Measurements from ENCODE around the gene ZMYM2.
"Not testable (repeated sequence)": the region's sequence is repeated elsewhere in the genome, so short reads cannot be mapped to it uniquely, and the experiment has no call there.

The ZMYM2 gene

GRCh38 chr13:19961924-19962323 is 3.4 kb downstream of the ZMYM2 start:
- Histone ChIP-seq H3K4me3 (IDR thresholded peaks at IDR 0.05; ENCODE audit: insufficient read depth, low read depth, low read length) (no peak overlapping the region), H3K79me2 (ENCODE audit: insufficient read depth, low read depth) (peaks cover 51% of the 10 kb centered on the region), H2AFZ (ENCODE audit: low read depth) (no peak overlapping the region), H3K36me3 (ENCODE audit: insufficient read depth) (peaks cover 6% of the 10 kb centered on the region; the same call in 1 of the 2 replicates), H3K9ac (no peak overlapping the region), H4K20me1 (ENCODE audit: insufficient read depth) (0 out of 2 replicates have a peak, but pooled peaks cover 5% of the 10 kb centered on the region), H3K4me2 (peak overlapping the region; percentile 85), H3K4me1 (ENCODE audit: low read depth, poor library complexity, severe bottlenecking) (peaks cover 33% of the 10 kb centered on the region), H3K27ac (no peak overlapping the region; the same call in 1 of the 2 replicates), H3K27me3 (ENCODE audit: insufficient read depth, low read depth) (no peaks in the 10 kb centered on the region)
- TF ChIP-seq, protein P1, sequence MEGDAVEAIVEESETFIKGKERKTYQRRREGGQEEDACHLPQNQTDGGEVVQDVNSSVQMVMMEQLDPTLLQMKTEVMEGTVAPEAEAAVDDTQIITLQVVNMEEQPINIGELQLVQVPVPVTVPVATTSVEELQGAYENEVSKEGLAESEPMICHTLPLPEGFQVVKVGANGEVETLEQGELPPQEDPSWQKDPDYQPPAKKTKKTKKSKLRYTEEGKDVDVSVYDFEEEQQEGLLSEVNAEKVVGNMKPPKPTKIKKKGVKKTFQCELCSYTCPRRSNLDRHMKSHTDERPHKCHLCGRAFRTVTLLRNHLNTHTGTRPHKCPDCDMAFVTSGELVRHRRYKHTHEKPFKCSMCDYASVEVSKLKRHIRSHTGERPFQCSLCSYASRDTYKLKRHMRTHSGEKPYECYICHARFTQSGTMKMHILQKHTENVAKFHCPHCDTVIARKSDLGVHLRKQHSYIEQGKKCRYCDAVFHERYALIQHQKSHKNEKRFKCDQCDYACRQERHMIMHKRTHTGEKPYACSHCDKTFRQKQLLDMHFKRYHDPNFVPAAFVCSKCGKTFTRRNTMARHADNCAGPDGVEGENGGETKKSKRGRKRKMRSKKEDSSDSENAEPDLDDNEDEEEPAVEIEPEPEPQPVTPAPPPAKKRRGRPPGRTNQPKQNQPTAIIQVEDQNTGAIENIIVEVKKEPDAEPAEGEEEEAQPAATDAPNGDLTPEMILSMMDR (conservative IDR thresholded peaks at IDR 0.05; ENCODE audit: low read depth, low read length) = no peak

DNA sequence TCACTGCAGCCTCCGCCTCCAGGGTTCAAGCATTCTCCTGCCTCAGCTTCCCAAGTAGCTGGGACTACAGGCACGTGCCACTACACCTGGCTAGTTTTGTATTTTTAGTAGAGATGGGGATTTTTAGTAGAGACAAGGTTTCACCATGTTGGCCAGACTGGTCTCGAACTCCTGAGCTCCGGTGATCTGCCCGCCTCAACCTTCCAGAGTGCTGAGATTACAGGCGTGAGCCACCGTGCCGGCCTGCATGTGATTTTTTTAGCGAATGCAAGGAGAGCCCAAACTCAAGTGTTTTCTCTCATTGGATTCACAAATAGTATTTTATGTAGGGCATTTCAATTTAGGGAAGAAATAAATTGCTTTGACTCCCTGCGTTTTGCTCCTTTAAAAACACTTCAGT is 4.4 kb downstream of the ZMYM2 start:
- Histone ChIP-seq H3K27me3 (ENCODE audit: insufficient read depth, low read depth) (no peaks in the 10 kb centered on the region), H2AFZ (ENCODE audit: low read depth) (no peak overlapping the region), H3K27ac (no peak overlapping the region), H3K36me3 (ENCODE audit: insufficient read depth) (peaks cover 6% of the 10 kb centered on the region; the same call in 1 of the 2 replicates), H3K79me2 (ENCODE audit: insufficient read depth, low read depth) (peaks cover 56% of the 10 kb centered on the region), H3K4me2 (no peak overlapping the region), H4K20me1 (ENCODE audit: insufficient read depth) (0 out of 2 replicates have a peak, but pooled peaks cover 5% of the 10 kb centered on the region), H3K4me3 (IDR thresholded peaks at IDR 0.05; ENCODE audit: insufficient read depth, low read depth, low read length) (no peak overlapping the region), H3K9ac (no peak overlapping the region), H3K4me1 (ENCODE audit: low read depth, poor library complexity, severe bottlenecking) (peaks cover 42% of the 10 kb centered on the region)
- TF ChIP-seq, protein P1 (conservative IDR thresholded peaks at IDR 0.05; ENCODE audit: low read depth, low read length) = no peak

DNA sequence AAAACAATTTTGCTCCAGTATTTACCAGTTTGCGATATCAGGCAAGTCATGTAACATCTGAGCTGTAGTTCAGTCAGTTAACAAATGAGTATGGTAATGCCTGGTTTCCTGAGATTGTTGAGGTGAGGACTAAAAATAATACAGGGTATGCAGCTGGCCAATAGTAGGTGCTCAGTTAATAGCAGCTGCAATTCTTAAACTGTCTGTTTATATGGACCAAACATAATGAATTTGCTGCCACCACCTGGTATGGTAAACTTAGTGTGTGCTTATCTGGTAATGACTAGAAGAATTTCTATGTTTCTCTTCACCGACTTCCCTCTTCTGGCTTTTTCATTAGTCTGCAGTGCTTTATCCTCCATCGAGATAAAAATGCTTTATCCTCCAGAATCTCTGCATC is 9.1 kb downstream of the ZMYM2 start:
- no peak overlapping the region for H2AFZ ChIP-seq (ENCODE audit: low read depth)
- H3K36me3 ChIP-seq (ENCODE audit: insufficient read depth) = no peaks in the 10 kb centered on the region
- H3K9ac ChIP-seq = no peak overlapping the region
- TF ChIP-seq, protein P1 (conservative IDR thresholded peaks at IDR 0.05; ENCODE audit: low read depth, low read length) = no peak
- H4K20me1 ChIP-seq (ENCODE audit: insufficient read depth) = no peaks in the 10 kb centered on the region
- H3K4me2 ChIP-seq = no peak overlapping the region
- H3K27me3 ChIP-seq (ENCODE audit: insufficient read depth, low read depth) = no peaks in the 10 kb centered on the region
- H3K79me2 ChIP-seq (ENCODE audit: insufficient read depth, low read depth) = peaks cover 63% of the 10 kb centered on the region
- no peak overlapping the region for H3K4me3 ChIP-seq (IDR thresholded peaks at IDR 0.05; ENCODE audit: insufficient read depth, low read depth, low read length)
- no peak overlapping the region; the same call in 1 of the 2 replicates for H3K27ac ChIP-seq
- H3K4me1 ChIP-seq (ENCODE audit: low read depth, poor library complexity, severe bottlenecking) = peaks cover 28% of the 10 kb centered on the region

DNA sequence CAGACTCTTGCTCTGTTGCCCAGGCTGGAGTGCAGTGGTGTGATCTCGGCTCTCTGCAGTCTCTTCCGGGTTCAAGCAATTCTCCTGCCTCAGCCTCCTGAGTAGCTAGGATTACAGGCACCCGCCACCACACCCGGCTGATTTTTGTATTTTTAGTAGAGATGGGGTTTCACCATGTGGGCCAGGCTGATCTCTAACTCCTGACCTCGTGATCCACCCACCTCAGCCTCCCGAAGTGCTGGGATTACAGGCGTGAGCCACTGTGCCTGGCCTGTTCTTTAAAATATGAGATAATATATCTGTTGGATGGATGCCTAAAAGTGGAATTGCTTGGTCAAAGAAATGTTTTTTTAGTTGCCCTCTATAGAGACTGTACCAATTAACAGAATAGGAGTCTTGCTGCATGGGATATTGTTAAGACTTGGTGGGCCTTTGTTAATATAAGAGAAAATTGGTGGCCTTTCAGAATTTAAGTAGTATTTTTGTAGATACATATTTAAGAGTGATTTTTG is 16.0 kb downstream of the ZMYM2 start:
- not testable (repeated sequence) for H3K27me3 ChIP-seq (ENCODE audit: insufficient read depth, low read depth); H3K9ac ChIP-seq; H3K4me2 ChIP-seq; H3K4me1 ChIP-seq (ENCODE audit: low read depth, poor library complexity, severe bottlenecking); H4K20me1 ChIP-seq (ENCODE audit: insufficient read depth); H3K36me3 ChIP-seq (ENCODE audit: insufficient read depth); H3K27ac ChIP-seq; H2AFZ ChIP-seq (ENCODE audit: low read depth); H3K4me3 ChIP-seq (IDR thresholded peaks at IDR 0.05; ENCODE audit: insufficient read depth, low read depth, low read length)
- peaks cover 63% of the 10 kb centered on the region for H3K79me2 ChIP-seq (ENCODE audit: insufficient read depth, low read depth)

- no peak overlapping the region for H3K4me2 ChIP-seq
- H4K20me1 ChIP-seq (ENCODE audit: insufficient read depth) = no peaks in the 10 kb centered on the region
- TF ChIP-seq, protein P1 (conservative IDR thresholded peaks at IDR 0.05; ENCODE audit: low read depth, low read length) = no peak
- no peak overlapping the region for H3K9ac ChIP-seq
- peaks cover 14% of the 10 kb centered on the region for H3K4me1 ChIP-seq (ENCODE audit: low read depth, poor library complexity, severe bottlenecking)
- no peaks in the 10 kb centered on the region for H3K27me3 ChIP-seq (ENCODE audit: insufficient read depth, low read depth)
- H3K36me3 ChIP-seq (ENCODE audit: insufficient read depth) = no peaks in the 10 kb centered on the region
- no peak overlapping the region for H3K4me3 ChIP-seq (IDR thresholded peaks at IDR 0.05; ENCODE audit: insufficient read depth, low read depth, low read length)
- H2AFZ ChIP-seq (ENCODE audit: low read depth) = no peak overlapping the region
- H3K79me2 ChIP-seq (ENCODE audit: insufficient read depth, low read depth) = peaks cover 71% of the 10 kb centered on the region
- H3K27ac ChIP-seq = no peak overlapping the region
These were observed 20.4 kb downstream of the ZMYM2 start for GRCh38 chr13:19978831-19979437.

Data from KMS-11 (cell line).